Stimulated activated naive CD4-positive, alpha-beta T cell treated with Interleukin-2 at 50 U/mL for 16 hours (primary cell): ENCODE measurements around the gene SHOC1.
"Not testable (repeated sequence)": the region's sequence is repeated elsewhere in the genome, so short reads cannot be mapped to it uniquely, and the experiment has no call there.

Experiments
- DNase-seq: peaks from one replicate; lab custom pipeline; 2025; lab: John Stamatoyannopoulos, UW

SHOC1 gene

DNA sequence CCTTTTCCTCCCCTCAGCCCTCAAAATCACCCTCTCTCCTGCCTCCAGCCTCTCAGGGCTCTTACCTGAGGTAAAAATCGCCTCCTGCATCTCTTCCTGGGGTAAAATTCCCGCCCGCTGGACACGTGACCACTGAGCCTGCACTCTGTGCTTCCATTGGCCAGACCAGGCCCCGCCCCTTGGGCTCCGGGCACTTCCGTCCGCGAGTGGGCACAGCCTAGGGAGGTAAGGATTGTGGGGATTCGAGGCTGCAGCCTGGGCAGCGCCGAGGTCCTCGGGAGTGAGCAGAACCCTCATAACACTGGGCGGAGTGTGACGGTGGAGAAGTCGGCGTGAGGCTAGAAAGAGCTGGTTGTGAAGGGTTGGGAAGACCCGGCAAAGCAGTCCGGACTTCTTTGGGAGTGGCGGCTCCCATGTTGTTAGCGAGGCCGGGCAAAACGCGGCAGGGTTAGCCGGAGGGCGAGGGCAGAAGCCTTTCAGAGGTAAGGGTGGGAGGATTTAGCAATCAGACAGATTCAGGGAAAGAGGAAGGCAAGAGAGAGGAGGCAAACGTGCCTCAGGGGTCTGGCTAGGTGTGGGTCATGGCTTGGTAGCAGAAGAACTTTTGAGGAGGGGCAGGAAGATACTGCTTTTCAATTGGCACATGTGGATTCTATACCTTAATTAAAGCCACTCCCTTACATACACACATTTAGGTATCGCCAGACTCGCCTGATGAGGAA is at the start of gene SHOC1:
Gene SHOC1 (minus strand): TSS at position 103 of the 722 bp plus-strand sequence. CDS start 3,519 bp downstream, outside the sequence.
- DNase-seq = no peak

DNA sequence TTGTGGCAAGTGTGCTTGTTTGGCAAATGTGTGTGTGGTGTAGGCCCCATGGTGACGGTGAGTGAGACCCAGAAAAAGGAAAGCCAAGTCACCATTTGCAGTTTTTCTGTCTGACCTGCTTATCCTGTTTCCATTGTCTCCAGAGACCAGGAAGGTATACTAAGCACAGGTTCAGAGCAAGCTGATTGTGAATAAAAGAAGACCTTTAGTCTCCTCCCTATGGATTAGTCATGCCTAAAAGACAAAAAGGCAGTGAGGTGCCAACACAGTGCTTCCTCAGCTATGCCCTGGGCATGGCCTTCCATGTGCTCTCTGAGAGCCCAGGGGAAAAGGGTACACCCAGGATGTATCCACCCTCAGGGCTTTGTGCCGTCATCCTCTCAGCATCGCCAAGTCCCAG is 49.2 kb upstream of the SHOC1 start:
- no peak for DNase-seq

DNA sequence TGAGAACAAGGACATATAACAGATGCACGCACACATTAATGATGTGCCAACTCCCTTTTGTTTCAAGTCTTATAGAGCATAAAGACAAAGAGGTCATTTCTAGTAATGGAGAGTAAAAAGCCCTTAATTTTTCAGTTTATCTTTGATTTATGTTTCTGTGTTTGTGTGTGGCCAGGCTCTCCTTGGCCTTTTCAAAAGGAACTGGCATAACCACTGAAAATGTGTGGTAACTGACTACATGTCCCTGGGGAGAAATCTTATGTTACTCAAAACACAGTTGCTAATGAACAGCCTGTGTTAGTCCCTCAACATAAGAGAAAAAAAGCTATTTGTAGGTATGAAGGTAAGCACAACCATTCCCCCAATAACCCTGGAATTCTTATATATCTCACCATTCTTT is 47.6 kb upstream of the SHOC1 start:
- DNase-seq = no peak

DNA sequence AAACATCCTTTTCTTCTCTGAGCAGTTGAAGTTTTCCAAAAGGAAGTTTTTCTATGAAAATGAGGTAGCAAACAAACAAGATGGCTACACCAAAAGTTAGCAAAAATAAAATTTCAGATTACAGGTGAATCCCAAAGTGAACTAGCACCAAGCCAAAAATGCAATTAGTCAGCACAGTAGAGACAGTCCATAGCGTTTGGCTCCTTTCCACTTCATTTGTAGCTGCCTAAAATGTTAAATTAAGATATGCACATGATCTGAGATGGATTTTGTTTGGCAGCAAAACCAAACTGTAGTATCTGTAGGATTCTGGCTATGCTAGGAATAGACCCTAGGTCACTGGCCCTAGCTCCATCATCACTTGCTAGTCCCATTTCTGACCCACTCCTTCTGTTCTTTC is 45.7 kb upstream of the SHOC1 start:
- DNase-seq = no peak

DNA sequence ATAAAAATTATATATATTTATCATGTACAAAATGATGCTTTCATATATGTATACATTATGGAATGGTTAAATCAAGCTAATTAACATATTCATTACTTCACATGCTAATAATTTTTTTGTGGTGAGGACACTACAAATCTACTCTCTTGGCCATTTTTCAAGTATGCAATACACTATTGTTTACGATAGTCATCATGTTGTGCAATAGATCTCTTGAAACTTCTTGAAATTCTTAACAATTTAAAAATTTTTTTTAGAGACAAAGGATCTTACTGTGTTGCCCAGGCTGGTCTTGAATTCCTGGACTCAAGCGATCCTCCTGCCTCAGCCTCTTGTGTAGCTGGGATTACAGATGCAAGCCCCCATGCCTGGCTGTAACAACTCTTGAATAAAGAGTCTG is 45.2 kb upstream of the SHOC1 start:
- no peak for DNase-seq

DNA sequence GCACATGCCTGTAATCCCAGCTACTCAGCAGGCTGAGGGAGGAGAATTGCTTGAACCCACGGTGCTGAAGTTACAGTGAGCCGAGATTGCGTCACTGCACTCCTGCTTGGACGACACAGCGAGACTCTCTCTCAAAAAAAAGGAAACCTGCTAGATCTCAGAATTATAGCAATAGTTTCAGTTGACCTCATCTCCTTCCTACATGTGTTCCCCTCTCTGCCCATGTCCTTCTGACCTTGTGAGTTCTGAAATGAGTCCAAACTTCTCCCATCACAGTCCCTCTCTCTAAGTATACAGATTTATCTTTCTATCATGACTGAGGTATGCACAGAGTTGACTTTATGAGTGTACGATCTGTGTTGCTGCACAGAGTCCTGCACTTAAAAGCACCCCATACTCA is 44.6 kb upstream of the SHOC1 start:
- no peak for DNase-seq

DNA sequence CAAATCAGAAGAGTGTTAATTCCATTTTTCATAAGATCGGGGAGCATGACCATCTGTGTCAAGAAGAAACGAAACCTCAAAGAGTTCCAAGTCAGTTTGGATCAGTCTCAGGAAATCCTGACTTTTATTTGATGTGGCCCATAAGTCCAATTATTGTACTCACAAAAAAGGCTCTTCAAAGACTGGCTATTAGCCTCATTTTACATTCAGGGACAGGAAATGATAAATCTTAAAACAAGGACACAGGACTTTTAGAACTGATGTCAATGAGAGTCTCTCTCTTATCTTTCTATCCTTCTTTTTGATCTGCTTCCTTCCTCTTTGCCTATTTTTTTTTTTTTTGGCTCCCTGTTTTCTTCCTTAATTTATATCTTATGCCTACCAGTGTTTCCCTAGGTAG is 43.7 kb upstream of the SHOC1 start:
- no peak for DNase-seq

DNA sequence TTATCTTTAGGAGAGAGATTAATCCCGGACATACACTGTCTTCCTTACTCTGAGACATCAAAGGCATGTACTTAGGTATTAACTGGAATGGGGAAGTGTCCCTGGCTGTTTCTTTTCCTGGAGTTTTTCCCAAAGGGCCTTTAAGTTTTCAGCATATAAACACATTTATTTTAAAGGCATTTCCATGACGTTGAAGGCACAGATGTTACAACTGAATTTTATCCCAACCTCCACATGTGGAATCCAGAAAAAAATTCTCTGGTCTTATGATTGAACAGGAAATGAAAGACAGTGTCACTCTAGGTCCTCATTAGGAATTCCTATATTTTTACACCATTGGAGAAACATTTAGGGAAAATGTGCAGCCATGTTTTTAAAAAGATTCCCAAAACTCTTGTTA is 41.6 kb upstream of the SHOC1 start:
- DNase-seq = no peak

DNA sequence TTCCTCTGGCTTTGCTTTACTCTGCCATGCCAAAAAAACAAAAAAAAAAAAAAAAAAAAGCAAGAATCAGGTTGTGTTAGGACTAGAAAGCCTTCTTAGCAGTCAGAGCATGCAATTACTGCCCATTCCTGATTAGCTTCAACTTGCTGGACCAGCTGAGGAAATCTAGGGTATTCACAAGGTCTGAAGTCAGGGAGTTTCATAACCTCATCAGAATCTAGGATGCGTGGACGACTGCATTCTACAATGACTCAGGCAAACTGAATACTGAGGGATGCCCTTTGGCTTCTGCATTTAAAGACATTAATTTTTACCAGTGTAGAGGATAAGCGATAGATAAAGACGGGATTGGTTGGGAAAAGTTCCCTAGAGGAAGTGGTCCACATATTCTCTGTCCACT is 39.2 kb upstream of the SHOC1 start:
- no peak for DNase-seq

DNA sequence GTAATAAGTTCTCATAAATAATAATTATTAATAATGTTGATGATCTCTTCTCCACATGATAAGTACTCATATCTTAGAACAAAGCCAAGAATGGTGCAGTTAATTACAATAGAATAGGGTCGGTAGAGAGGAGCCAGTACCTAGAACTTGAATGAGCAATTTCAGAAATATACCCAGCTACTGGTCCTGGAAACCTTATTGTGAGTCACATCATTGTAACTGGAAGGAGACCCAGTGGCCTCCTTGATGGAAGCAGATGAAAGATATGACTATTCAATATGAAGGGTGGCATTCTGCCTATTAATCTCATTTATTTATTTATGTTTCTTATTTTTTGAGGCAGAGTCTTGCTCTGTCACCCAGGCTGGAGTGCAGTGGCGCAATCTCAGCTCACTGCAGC is 37.7 kb upstream of the SHOC1 start:
- no peak for DNase-seq

DNA sequence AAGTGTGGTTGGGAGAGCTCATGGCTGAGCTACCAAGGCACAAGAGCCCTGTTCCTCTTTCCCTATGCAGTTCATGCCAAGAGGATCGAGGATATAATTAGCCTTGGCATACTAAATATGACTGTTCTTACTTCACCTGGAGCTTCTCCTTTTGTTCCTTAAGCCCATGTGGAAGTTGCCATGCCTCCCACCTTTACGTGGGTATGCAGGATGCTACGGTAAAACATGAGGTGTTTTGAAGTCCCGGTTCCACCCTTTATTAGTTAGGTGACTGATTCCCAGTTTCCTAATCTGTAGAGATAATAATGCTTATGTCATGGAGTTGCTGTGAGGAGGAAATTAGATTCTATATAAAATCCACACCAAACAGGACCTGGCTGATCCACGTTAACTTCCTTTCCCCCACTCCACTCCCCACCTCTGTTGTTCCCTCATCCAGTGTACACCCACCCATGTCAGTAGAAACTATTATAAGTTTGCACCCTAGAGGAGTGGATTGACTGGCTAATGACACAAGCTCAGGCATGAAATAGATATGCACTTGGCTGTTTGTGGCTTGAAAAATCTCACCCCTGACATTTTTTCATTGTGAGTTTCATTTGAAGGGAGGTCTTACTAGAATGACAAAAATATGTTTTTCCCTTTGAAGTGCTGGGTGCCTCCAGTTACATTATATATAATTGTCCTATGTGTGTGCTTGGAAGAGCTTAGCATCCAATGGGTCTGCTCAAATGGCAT is 36.8 kb upstream of the SHOC1 start:
- DNase-seq = no peak

DNA sequence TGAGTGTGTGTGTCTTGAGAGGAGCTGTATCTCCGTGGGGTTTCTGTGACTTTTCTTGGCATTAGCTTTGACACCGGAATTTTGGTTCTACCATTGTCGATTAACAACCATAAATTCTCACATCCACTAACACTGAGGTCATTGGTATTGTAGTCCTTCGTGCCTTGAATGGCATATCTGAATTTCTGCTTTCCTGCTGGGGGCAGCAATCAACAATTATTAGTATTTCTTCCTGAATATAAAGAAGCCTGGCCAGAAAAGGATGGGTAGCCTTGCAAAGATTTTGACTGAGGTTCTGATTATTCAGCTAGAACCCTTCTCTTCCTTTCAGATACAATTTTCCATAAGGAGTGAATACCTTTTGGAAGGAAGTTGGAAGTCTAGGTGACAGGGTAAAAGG is 33.5 kb upstream of the SHOC1 start:
- no peak for DNase-seq

DNA sequence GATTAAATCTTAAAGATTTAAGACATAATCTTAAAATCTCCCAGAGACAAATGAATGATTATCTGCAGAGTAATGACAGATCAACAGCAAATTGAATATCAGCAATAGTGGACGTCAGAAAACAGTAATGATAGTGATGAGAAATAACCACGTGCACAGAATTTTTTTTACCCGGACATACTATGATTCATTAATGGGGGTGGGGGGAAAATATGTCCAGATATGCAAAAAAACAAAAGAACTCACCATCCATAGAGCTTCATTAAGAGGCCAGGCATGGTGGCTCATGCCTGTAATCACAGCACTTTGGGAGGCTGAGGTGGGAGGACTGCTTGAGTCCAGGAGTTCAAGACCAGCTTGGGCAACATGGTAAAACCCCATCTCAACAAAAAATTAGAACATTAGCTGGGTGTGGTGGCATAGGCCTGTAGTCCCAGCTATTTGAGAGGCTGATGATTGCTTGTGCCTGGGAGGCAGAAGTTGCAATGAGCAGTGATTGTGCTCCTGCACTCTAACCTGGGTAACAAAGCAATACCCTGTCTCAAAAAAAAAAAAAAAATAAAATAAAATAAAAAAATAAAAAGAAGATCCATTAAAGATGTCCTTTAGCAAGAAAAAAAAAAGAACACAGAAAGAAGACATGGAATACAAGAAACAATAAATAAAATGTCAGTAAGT is 30.9 kb upstream of the SHOC1 start:
- DNase-seq = no peak

DNA sequence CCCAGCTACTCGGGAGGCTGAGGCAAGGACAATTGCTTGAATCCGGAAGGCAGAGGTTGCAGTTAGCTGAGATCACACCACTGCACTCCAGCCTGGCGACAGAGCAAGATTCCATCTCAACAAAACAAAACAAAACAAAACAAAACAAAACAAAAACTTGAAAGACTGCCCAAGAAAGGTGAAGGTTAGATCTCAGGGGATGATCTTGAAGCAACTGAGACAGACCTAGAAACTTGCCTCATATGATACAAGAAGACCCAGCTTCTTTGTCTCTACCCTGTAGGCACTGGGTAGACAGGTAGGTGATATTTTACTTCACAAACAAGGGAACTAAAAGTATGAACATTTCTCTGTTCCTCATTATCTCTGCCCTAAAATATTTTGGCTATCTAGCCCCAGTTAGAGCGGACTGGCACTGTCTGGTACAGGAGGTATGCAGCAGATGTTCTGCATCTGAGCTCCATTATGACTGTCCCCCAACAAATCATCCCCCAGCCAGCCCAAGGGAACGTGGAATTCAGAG is 26.3 kb upstream of the SHOC1 start:
- no peak for DNase-seq

DNA sequence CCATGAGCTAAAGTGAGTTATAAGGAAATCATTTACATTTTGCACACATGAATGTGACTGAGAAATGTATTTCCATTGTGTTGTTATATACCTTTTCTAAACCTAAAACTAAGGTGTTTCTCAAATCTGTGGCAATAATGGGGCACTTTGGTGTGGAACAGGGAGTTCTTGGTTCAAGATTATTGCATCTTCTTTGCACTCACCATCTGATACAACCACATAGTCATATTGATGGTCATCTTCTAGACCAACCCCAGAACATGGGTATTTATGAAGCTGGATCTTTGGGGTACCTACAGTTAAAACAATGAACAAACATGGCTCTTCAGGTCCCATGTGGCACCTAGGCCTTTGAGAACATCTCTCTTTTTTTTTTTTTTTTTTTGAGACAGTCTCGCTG is 24.6 kb upstream of the SHOC1 start:
- no peak for DNase-seq

DNA sequence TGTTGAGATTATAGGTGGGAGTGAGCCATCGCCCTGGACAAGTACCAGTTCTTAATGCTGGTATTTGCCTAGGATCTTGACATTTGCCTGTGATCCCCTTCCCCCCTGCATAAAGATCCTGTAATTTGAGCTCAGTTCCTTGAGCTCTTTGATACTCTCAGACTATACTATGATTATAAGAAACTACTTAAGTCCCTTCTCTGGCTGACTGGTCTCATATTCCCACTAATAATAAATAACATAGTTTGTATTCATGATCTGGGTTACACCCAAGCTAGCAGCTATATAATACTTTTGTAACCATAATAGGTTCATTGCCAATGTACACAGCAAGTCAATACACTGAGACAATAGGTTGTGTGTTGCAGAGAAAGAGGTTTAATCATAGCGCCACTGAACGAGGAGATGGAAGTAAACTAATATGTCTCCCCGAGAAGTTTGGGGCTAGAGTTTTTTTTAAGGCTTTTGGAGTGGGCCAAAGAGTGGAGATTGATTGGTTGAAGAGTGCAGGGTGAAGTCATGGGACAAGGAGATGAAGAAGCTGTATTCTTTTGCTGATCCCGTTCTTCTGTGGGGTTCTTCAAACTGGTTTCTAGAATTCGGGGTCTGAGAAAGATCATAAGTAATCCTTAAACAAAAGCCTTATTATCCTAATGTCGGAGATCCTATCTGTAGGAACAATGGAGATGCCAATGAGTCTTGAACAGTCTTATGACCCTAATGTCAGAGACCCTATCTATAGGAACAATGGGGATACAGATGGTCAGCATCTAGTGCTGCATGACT is 20.7 kb upstream of the SHOC1 start:
- DNase-seq = no peak

DNA sequence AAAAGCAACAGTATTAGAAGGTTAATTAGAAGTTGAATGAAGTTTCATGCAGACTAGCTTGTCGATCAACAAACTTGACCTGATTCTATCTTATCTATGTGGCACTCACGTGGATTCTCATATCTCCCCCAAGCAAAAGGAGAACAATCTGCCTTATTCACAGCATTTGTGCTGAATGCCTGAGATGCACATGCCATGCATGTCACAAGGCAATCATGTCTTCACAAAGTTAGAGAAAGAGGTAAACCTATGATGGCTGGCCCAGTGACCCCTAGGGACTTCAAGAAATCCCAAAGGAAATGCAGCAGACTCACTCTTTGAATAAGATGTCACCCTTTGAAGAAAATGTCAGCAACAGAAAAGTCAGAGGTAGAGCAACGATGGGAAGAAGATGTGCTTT is 17.6 kb upstream of the SHOC1 start:
- DNase-seq = no peak

DNA sequence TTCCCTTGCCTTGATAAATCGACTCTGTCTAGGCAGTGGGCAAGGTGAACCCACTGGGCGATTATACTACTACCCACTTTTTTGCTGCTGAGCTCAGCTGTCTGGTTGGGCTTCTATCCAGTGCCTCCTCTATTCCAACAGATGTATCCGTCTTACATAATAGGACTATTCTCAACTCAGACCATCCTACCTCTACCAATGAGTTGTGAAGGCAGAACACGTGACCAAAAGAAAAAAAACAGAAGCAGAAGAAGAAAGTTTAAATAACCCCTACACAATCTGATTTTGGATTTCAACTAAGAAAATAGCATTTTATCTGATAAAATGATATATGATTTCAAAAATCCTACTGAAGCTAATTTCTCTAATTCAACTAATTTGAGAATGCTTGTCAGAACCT is 16.2 kb upstream of the SHOC1 start:
- no peak for DNase-seq

DNA sequence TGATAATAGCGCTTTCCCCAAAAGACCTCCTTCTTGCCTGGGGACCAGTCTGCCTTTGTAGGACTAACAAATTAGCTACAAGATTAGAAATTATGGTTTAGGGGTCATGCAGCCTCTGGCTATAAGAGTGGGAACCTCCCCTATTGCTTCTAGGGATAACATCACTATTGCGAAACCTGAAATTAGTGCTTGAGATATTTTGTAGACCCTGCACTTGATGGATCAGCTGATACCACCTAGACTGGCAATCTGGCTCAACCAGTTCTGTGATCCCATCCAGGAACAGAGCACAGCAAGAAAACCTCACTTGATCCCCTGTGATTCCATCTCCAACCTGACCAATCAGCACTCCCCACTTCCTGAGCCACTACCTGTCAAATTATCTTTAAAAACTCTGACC is 15.7 kb upstream of the SHOC1 start:
- not testable (repeated sequence) for DNase-seq

DNA sequence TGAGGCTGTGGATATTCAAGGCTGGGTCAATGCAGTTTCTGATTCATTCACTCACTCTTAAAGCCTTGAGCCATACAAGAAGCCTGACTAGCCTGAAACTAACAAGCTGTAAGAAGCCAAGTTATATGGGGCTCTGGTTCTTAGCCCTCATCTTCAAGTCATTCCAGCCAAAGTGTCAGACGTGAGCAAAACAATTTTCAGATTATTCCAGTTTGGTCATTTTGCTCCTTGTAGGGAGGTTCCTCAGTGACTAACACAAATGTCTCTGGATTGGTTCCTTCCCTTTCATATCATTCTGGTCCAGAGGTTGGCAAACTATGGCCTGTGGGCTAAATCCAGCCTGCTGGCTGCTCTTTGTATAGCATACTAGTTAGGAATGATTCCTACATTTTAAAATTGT is 12.5 kb upstream of the SHOC1 start:
- no peak for DNase-seq

DNA sequence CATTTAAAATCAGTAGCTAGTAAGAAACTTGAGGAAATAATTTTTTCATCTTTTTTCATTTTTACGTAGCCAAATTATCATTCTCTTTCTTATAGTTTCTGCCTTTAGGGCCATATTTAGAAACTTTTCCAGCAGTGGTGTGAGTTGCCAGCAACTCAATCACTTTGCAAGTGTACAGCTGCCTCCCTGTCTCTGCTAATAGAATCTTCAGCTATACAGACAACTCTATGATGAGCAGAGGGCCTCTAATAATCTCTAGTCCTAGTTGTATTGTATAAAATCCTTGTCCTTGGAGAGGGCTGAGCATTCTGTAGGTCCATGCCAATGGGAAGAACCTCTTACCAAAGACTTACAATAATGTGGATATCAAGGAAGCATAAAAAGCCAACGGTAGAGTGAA is 11.5 kb upstream of the SHOC1 start:
- no peak for DNase-seq

DNA sequence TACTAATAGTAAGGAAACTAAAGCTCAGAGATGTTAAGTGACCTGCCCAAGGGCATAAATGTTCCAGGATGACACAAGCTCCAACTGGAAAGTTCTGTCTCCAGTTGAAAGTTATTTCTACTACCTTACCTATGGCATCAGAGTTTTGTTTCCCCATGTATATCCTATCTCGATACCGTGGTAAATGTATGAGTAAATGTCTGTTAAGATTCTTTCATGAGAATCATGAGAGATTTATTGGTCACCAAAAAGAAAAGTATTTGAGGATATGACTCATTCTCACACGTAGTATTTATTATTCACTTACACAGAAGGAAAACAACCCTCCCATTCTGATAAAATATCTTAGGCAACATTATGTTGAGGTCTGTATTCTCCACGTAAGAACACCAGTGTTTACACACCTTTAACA is 11.1 kb upstream of the SHOC1 start:
- DNase-seq = no peak
